Panc1 (cell line): Measurements from ENCODE around the gene COL5A1.

Source experiments
- POLR2AphosphoS5 ChIP-seq: IDR thresholded peaks from 2 replicates; pipeline ENCODE4 v1.6.1; 2012; ENCODE audit warnings: mild to moderate bottlenecking, low read depth, low read length, moderate library complexity
- SIN3A ChIP-seq: IDR thresholded peaks from 2 replicates; pipeline ENCODE4 v1.6.1; 2012; ENCODE audit warnings: low read depth, mild to moderate bottlenecking, low read length, moderate library complexity, borderline replicate concordance; ENCODE audit not compliant: insufficient read depth
- TCF7L2 ChIP-seq: IDR thresholded peaks from 2 replicates; pipeline ENCODE4 v1.6.1; 2011; ENCODE audit warnings: mild to moderate bottlenecking, low read depth, low read length, inconsistent platforms
- TF ChIP-seq, protein P1 (sequence below): fragments of 450-650 bp; IDR thresholded peaks from 2 replicates; pipeline ENCODE4 v1.5.1; 2017; ENCODE audit warnings: mild to moderate bottlenecking
- TF ChIP-seq, protein P2 (sequence below), 2 experiments: IDR thresholded peaks; 2 replicates each; pipeline ENCODE4 v1.6.1; 2011 to 2012; ENCODE audit warnings: low read depth in 2 of 2, control low read depth in 1 of 2, low read length in 1 of 2, mild to moderate bottlenecking in 1 of 2, moderate library complexity in 1 of 2; ENCODE audit not compliant: insufficient read depth in 1 of 2

DNA sequence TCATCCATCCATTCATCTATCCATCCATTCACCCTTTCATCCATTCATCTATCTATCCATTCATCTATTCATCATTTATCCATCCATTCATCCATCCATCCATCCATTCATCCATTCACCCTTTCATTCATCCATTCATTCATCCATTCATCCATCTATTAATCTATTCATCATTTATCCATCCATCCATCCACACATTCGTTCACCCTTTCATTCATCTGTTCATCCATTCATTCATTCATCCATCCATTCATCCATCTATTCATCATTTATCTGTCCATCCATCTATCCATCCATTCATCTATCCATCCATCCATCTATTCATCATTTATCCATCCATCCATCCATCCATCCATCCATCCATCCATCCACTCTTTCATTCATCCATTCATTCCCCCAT, 205.1 kb downstream of the COL5A1 start:
- TF ChIP-seq, protein P1, sequence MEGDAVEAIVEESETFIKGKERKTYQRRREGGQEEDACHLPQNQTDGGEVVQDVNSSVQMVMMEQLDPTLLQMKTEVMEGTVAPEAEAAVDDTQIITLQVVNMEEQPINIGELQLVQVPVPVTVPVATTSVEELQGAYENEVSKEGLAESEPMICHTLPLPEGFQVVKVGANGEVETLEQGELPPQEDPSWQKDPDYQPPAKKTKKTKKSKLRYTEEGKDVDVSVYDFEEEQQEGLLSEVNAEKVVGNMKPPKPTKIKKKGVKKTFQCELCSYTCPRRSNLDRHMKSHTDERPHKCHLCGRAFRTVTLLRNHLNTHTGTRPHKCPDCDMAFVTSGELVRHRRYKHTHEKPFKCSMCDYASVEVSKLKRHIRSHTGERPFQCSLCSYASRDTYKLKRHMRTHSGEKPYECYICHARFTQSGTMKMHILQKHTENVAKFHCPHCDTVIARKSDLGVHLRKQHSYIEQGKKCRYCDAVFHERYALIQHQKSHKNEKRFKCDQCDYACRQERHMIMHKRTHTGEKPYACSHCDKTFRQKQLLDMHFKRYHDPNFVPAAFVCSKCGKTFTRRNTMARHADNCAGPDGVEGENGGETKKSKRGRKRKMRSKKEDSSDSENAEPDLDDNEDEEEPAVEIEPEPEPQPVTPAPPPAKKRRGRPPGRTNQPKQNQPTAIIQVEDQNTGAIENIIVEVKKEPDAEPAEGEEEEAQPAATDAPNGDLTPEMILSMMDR = no peak
- no peak for TF ChIP-seq POLR2AphosphoS5
- TF ChIP-seq, protein P2, sequence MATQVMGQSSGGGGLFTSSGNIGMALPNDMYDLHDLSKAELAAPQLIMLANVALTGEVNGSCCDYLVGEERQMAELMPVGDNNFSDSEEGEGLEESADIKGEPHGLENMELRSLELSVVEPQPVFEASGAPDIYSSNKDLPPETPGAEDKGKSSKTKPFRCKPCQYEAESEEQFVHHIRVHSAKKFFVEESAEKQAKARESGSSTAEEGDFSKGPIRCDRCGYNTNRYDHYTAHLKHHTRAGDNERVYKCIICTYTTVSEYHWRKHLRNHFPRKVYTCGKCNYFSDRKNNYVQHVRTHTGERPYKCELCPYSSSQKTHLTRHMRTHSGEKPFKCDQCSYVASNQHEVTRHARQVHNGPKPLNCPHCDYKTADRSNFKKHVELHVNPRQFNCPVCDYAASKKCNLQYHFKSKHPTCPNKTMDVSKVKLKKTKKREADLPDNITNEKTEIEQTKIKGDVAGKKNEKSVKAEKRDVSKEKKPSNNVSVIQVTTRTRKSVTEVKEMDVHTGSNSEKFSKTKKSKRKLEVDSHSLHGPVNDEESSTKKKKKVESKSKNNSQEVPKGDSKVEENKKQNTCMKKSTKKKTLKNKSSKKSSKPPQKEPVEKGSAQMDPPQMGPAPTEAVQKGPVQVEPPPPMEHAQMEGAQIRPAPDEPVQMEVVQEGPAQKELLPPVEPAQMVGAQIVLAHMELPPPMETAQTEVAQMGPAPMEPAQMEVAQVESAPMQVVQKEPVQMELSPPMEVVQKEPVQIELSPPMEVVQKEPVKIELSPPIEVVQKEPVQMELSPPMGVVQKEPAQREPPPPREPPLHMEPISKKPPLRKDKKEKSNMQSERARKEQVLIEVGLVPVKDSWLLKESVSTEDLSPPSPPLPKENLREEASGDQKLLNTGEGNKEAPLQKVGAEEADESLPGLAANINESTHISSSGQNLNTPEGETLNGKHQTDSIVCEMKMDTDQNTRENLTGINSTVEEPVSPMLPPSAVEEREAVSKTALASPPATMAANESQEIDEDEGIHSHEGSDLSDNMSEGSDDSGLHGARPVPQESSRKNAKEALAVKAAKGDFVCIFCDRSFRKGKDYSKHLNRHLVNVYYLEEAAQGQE (IDR thresholded peaks at IDR 0.05; ENCODE audit: insufficient read depth in 1 of 2, low read depth in 2 of 2, low read length in 1 of 2) = no peak
- no peak for TF ChIP-seq TCF7L2
- TF ChIP-seq SIN3A = no peak
